Subcutaneous adipose tissue (tissue), 4 donors: ENCODE measurements around the gene EEFSEC. TPM values are rescaled to one million over a fixed set of nuclear protein-coding genes. Genes with fewer than 3 reads are reported as not detected.

ENCODE experiments used
- total RNA-seq, 4 donors: library from RNA; depleted of rRNA; stranded (reverse); fragments of >200 nt; gene quantifications; one replicate each; pipeline ENCODE4 v1.1.0, GENCODE V29; 2016
- TF ChIP-seq, protein P1 (sequence below): fragments of 450-650 bp; IDR thresholded peaks from one replicate; pipeline ENCODE4 v1.5.1; 2016; ENCODE audit warnings: low read depth, mild to moderate bottlenecking, control low read depth, antibody characterized with exemption, moderate library complexity

EEFSEC gene
- total RNA-seq, 4 donors from 2014 or later = 13.7 to 26.9 (median 17.4) TPM

DNA sequence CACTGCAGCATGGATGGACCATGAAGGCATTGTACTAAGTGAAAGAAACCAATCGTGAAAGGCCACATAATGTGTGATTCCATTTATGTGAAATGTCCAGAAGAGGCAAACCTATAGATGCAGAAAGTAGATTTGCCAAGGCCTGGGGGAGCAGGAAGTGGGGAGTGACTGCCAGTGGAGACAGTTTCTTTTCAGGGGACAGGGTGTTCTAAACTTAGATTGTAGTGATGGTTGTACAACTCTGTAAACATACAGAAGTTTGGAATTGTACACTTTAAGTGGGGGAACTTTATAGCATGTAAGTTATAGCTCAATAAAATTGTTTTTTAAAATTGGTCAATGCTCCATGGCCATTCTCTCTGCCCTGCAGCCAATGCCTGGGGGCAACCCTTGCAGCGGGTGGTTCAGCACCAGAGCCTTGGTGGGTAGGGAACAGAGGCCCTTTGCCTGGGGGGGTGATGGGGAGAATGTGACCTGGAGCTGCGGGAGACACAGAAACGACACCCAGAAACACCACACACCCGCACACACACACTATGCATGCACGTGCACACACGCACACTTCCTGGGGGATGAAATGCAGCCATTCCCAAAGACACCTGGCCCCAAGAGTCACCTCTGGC, 270.4 kb downstream of the EEFSEC start:
- TF ChIP-seq, protein P1, sequence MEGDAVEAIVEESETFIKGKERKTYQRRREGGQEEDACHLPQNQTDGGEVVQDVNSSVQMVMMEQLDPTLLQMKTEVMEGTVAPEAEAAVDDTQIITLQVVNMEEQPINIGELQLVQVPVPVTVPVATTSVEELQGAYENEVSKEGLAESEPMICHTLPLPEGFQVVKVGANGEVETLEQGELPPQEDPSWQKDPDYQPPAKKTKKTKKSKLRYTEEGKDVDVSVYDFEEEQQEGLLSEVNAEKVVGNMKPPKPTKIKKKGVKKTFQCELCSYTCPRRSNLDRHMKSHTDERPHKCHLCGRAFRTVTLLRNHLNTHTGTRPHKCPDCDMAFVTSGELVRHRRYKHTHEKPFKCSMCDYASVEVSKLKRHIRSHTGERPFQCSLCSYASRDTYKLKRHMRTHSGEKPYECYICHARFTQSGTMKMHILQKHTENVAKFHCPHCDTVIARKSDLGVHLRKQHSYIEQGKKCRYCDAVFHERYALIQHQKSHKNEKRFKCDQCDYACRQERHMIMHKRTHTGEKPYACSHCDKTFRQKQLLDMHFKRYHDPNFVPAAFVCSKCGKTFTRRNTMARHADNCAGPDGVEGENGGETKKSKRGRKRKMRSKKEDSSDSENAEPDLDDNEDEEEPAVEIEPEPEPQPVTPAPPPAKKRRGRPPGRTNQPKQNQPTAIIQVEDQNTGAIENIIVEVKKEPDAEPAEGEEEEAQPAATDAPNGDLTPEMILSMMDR = no peak

DNA sequence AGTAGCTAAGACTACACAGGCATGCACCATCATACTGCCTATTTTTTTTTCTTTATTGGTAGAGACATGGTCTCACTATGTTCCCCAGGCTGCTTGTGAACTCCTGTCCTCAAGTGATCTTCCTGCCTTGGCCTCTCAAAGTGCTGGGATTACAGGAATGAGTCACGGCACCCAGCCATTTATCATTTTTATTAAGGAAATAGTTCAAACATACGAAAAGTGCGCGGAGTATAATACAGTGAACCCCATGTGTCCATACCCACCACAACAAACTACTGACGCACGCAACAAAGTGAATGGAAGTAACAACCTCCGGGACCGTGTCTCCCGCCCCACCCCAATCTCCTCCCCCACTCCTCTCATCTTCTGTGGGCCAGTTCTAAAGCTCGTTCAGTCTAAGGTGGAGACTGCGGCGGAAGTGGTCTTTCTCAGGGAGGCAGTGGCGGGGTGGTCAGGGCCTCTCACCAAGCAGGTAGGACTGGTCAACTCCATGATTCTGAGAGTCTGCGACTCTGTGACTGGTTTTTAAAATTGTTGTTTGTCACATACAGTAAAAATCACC, 271.3 kb downstream of the EEFSEC start:
- TF ChIP-seq, protein P1 = no peak

DNA sequence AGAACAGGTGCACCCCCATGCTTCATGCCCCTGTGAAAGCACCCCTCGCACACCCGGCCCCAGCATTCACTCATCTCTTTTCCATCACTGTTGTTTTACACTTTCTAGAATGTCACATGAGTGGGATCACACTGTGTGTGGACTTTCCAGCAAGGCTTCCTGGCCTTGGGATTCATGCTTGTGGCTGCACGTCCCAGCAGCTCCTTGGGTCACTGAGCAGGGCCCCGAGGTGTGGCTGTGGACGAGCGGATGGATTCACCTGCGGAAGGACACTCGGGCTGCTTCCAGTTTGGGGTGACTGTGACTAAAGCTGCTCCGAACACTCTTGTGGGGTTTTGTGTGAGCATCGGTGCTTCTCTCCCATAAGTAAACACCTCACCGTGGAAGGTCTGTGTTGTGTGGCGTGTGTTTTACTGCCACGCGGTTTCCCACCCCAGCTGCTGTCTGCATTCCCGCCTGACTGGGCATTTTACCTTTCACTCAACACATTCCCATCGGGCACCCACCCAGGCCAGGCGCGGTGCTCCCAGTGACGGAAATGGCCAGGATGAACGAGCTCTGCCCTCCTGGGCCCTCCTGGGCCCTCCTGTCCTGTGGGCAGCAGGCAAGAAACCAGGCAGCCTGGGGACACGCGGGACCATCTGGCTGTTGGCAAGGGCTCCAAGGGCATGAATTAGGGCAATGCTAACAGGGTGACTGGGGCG, 272.0 kb downstream of the EEFSEC start:
- TF ChIP-seq, protein P1 = no peak

DNA sequence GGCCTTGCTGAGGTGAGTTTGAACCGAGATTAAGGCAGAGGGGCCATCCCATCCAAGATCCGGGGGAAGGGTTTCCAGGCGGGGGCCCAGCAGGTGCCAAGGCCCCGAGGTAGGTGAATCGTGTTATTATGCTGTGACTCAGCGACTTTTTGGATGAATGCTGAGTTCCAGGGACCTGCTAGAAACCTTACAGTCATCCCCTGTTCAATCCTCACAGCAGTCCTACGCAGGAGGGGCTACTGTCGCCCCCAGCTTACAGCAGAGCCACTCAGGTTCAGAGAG, 272.5 kb downstream of the EEFSEC start:
- TF ChIP-seq, protein P1 = no peak

DNA sequence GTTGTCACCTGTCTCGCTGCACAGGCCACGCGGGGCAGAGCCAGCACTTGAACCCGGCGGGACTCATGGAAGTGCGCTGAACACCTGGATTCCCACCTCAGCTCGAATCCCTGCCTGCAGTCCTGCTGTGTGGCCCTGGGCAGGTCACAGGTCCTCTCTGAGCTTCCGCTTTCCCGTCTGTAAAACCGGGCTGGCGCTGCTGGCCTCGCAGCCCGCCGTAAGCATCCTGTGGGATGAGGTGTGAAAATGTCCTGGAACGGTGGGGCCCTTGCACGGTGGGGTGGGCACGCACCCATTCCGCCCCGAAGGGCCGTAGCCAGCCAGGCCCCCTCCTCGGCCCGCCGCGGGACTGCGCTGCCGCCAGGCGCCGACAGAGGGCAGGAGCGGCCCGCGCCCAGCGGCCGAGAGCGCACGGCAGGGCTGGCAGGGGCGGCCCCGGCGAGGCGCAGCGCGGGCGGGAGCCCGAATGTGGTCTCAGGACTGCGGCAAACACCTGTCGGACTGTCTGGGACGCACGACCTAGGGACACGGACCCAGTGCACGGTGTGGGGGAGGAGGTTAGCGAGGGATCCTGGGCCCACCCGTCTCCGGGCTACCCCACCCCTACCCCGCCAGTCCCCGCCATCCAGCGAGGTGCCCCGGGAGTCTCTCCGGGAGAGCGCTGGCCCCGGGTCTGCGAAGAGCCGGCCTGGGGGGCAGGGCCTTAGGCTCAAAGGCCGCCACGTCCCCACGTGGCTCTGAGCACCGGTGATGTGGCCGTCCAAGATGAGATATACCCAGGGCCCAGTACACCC, 273.0 kb downstream of the EEFSEC start:
- TF ChIP-seq, protein P1 = no peak

DNA sequence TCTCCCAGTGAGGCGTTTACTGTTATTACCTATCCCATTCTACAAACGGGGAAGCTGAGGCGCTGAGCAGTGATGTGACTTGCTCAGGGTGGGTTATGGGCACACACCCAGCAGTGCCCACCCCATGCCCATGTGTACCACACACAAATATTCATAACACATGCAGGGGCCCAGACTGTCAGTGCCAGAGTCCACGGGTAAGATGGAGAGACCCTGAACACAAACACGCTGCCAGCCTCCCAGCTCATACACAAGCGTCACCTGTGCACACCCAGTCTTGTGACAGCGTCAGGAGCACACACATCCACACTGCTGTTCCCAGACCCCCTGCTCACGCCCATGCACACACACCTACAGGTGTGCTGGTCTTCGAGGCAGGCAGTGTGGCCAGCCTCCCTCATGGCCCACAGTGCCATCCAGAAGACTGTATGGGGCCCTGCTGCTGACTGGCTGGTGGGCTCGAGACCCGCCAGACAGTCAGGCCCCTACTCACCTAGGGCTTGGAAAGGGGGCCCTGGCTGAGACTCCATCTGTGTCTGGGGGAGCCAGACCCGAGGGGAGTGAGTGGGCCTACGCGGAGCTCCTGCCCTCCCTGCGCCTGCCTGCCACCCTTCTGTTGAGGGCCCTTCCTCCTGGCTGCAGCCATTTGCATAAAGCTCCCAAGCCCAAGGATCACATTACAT, 274.0 kb downstream of the EEFSEC start:
- TF ChIP-seq, protein P1 = no peak
